Endothelial cell of umbilical vein (primary cell): ENCODE data around the gene SCTR. TPM values are rescaled to one million over a fixed set of nuclear protein-coding genes. Genes with fewer than 3 reads are reported as not detected.

Experiments used
- BruUV-seq: library from RNA; stranded (reverse); fragments of 400-500 nt; replicated peaks from 2 replicates; lab custom pipeline; 2021; lab: Mats Ljungman, UMichigan
- CTCF ChIA-PET: fragments of 300-600, 350-600 bp; sonication (Branson Sonifier 250); formaldehyde crosslinking; loops from one replicate; lab custom pipeline; 2021; ENCODE audit warnings: antibody characterized with exemption, inconsistent platforms; lab: Charles Lee
- POLR2A ChIA-PET: fragments of 300-600, 350-600 bp; sonication (Branson Sonifier 250); formaldehyde crosslinking; loops from one replicate; lab custom pipeline; 2021; ENCODE audit warnings: antibody characterized with exemption, inconsistent platforms; lab: Charles Lee
- DNase-seq: peaks from one replicate; pipeline ENCODE4 v3.0.0-alpha.2; 2011; ENCODE audit warnings: low read depth, low spot score
- FAIRE-seq: peaks from 2 replicates; lab custom pipeline; 2011; peaks lifted over from hg19 to GRCh38; lab: Jason Lieb, UNC
- H2AFZ ChIP-seq: 2 replicates; pipeline ENCODE4 v1.6.0; 2012; ENCODE audit warnings: low read depth, low read length, control low read depth, inconsistent platforms
- H3K27ac ChIP-seq: 2 replicates; pipeline ENCODE4 v1.5.1; 2011; ENCODE audit warnings: low read depth, mild to moderate bottlenecking, control low read depth, low read length, moderate library complexity; ENCODE audit not compliant: insufficient read depth
- H3K27me3 ChIP-seq, 2 experiments: 2 replicates each; pipeline versions ENCODE4 v1.6.0 to v1.6.1; 2011; ENCODE audit warnings: low read length in 2 of 2, mixed read lengths in 1 of 2; ENCODE audit not compliant: control insufficient read depth in 2 of 2, insufficient read depth in 2 of 2
- H3K36me3 ChIP-seq, 2 experiments: 2 replicates in 1 of 2; 3 replicates in 1 of 2; pipeline ENCODE4 v1.5.1; 2011; ENCODE audit warnings: low read length in 2 of 2, mild to moderate bottlenecking in 1 of 2, moderate library complexity in 1 of 2; ENCODE audit not compliant: control insufficient read depth in 2 of 2, insufficient read depth in 2 of 2; ENCODE audit errors: extremely low read depth in 1 of 2
- H3K4me1 ChIP-seq: 3 replicates; pipeline ENCODE4 v1.5.1; 2011; ENCODE audit warnings: mild to moderate bottlenecking, low read length; ENCODE audit not compliant: control insufficient read depth, insufficient read depth; ENCODE audit errors: extremely low read depth
- H3K4me2 ChIP-seq: 2 replicates; pipeline ENCODE4 v1.6.1; 2011; ENCODE audit warnings: low read length, control low read depth, mixed read lengths; ENCODE audit not compliant: insufficient read depth
- H3K4me3 ChIP-seq, 3 experiments: fragments of 200-600 bp in 1 of 3; sonication (generic), shearing (Covaris generic) in 1 of 3; replicated peaks in 1 of 3; 2 replicates each; pipeline ENCODE4 v1.5.1; 2011 to 2016; ENCODE audit warnings: control low read depth in 3 of 3, low read length in 3 of 3, mild to moderate bottlenecking in 2 of 3, inconsistent platforms in 1 of 3, low read depth in 1 of 3, moderate library complexity in 1 of 3; ENCODE audit not compliant: insufficient read depth in 1 of 3
- H3K79me2 ChIP-seq: 2 replicates; pipeline ENCODE4 v1.6.0; 2012; ENCODE audit warnings: low read length, inconsistent platforms; ENCODE audit not compliant: control insufficient read depth, insufficient read depth
- H3K9ac ChIP-seq: replicated peaks from 2 replicates; pipeline ENCODE3; 2011; ENCODE audit warnings: low read length, control low read depth; ENCODE audit not compliant: insufficient read depth; ENCODE audit errors: extremely low read depth
- H3K9me1 ChIP-seq: replicated peaks from 3 replicates; pipeline ENCODE4 v1.6.0; 2011; ENCODE audit warnings: mild to moderate bottlenecking, low read length; ENCODE audit not compliant: control insufficient read depth, insufficient read depth; ENCODE audit errors: extremely low read depth
- H3K9me3 ChIP-seq: replicated peaks from 2 replicates; pipeline ENCODE4 v1.5.1; 2012; ENCODE audit warnings: low read length, inconsistent platforms; ENCODE audit not compliant: control insufficient read depth, insufficient read depth
- H4K20me1 ChIP-seq: replicated peaks from 2 replicates; pipeline ENCODE3; 2011; ENCODE audit warnings: mild to moderate bottlenecking, low read length; ENCODE audit not compliant: control insufficient read depth, insufficient read depth; ENCODE audit errors: extremely low read depth
- EZH2 ChIP-seq: IDR thresholded peaks from 2 replicates; pipeline ENCODE4 v1.6.1; 2012; ENCODE audit warnings: borderline replicate concordance, low read depth, mild to moderate bottlenecking, moderate library complexity, low read length, inconsistent platforms; ENCODE audit not compliant: severe bottlenecking
- FOS ChIP-seq: IDR thresholded peaks from 2 replicates; pipeline ENCODE4 v1.6.1; 2011; ENCODE audit warnings: mild to moderate bottlenecking, low read length, moderate library complexity, borderline replicate concordance; ENCODE audit not compliant: insufficient read depth
- GATA2 ChIP-seq: IDR thresholded peaks from 2 replicates; pipeline ENCODE4 v1.7.0; 2011; ENCODE audit warnings: low read depth, mild to moderate bottlenecking, moderate library complexity, mixed read lengths, low read length; ENCODE audit not compliant: insufficient read length, insufficient read depth
- JUN ChIP-seq: IDR thresholded peaks from 2 replicates; pipeline ENCODE4 v1.6.1; 2011; ENCODE audit warnings: borderline replicate concordance, low read depth; ENCODE audit not compliant: insufficient read length, insufficient read depth
- MAX ChIP-seq: IDR thresholded peaks from 2 replicates; pipeline ENCODE4 v1.6.1; 2011; ENCODE audit not compliant: insufficient read depth, insufficient read length
- MYC ChIP-seq: IDR thresholded peaks from one replicate; pipeline ENCODE4 v1.6.1; 2011; ENCODE audit warnings: mild to moderate bottlenecking, low read depth, low read length
- POLR2A ChIP-seq: IDR thresholded peaks from 2 replicates; pipeline ENCODE4 v1.6.1; 2012; ENCODE audit warnings: low read depth, mild to moderate bottlenecking, control low read depth, low read length
- POLR2AphosphoS5 ChIP-seq: IDR thresholded peaks from 2 replicates; pipeline ENCODE4 v1.6.1; 2012; ENCODE audit warnings: low read depth, mild to moderate bottlenecking, control low read depth, low read length, moderate library complexity; ENCODE audit not compliant: insufficient read depth
- dilution Hi-C: fragments of 300-500 bp; cut with MboI; formaldehyde crosslinking; loops from one replicate; pipeline ENCODE4 v1.15.0; 2019; ENCODE audit warnings: low sequenced_read_pairs; ENCODE audit not compliant: extremely low pct_ligation_motif_present
- intact Hi-C: fragments of 100-400 bp; cut with micrococcal nuclease; formaldehyde crosslinking; loops from one replicate; pipeline ENCODE4 v1.10.0; 2022
- polyA plus RNA-seq, 4 experiments: library from polyadenylated mRNA; depleted of rRNA in 3 of 4; stranded (reverse) in 3 of 4; unstranded in 1 of 4; fragments of >200 nt; gene quantifications; 2 replicates each; pipeline versions ENCODE4 v1.2.1 to v1.2.3, GENCODE V29; 2011 to 2012; ENCODE audit warnings: missing spikeins in 1 of 4
- total RNA-seq: library from RNA; stranded (reverse); gene quantifications from 2 replicates; pipeline ENCODE4 v1.2.3, GENCODE V29; 2021
- TF ChIP-seq, protein P1 (sequence below), 2 donors: IDR thresholded peaks; 1 replicate in 1 of 2; 2 replicates in 1 of 2; pipeline ENCODE4 v1.5.1; 2011; ENCODE audit warnings: low read length in 2 of 2, mild to moderate bottlenecking in 2 of 2, moderate library complexity in 2 of 2, control low read depth in 1 of 2, inconsistent platforms in 1 of 2, low read depth in 1 of 2; ENCODE audit not compliant: insufficient read depth in 1 of 2; ENCODE audit errors: extremely low read depth in 1 of 2

The SCTR gene
- total and polyA plus RNA-seq, 2 donors (not counting 3 experiments of a cell fraction or from before 2014, with no cell fraction given) = not detected

DNA sequence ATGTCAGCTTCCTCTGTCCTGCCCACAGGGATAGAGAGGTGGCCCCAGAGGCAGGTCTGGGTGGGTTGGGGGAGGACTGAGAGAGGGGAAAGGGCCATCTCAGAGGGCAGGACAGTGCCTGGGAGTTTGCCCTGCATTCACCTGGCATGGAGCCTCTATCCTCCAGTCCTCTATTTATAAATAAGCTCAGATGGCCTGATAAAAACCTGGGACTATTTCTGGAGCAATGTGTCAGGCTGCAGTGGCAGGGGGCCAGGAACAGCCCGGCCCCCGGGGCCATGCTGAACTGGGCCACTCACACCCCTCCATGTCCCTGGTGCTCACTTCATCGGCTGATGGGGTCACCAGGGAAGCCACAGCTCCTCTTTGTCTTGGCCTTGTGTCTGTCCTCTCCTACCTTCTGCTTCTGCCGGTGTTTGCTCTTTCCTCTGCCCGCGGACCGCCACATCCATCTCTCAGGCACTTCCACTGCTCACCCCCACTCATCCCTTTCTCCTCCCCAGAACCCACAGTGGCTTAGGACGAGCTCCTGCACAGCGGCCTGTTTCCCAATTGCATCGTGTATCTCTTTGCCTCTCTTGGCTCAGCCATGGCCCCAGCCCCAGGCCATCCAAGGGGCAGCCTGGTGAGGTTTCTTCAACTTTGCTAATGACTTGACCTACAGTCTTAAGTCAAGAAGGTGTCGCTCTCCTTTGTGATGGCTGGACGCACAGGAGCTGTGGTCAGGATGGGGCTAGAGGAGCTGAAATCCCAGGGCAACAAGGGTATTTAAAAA is 38.8 kb downstream of the SCTR start:
- no peaks in the 10 kb centered on the region for H3K79me2 ChIP-seq
- DNase-seq (no peak), FAIRE-seq (no peak)
- no peaks in the 10 kb centered on the region for H3K36me3 ChIP-seq
- H3K9me1 ChIP-seq = no peaks in the 10 kb centered on the region
- no peaks in the 10 kb centered on the region for H3K4me1 ChIP-seq
- H3K9ac ChIP-seq = no peak overlapping the region
- H3K9me3 ChIP-seq = no peaks in the 10 kb centered on the region
- intact Hi-C loops (no loop called here), dilution Hi-C loops (no loop called here)
- H3K27me3 ChIP-seq = peaks cover 0 to 1% of the 10 kb centered on the region in 2 experiments
- H3K4me3 ChIP-seq = no peak overlapping the region
- no peaks in the 10 kb centered on the region for H4K20me1 ChIP-seq
- H3K4me2 ChIP-seq = no peak overlapping the region
- no TSS peak for BruUV-seq
- TF ChIP-seq MAX = no peak
- no peak overlapping the region for H2AFZ ChIP-seq
- ChIA-PET POLR2A (no interaction called here), CTCF (interaction anchor here (3.2 kb wide), 1 partner anchor 8 kb away, joined by 31 read pairs; no protein-coding TSS in a partner anchor)
- no peak overlapping the region for H3K27ac ChIP-seq

DNA sequence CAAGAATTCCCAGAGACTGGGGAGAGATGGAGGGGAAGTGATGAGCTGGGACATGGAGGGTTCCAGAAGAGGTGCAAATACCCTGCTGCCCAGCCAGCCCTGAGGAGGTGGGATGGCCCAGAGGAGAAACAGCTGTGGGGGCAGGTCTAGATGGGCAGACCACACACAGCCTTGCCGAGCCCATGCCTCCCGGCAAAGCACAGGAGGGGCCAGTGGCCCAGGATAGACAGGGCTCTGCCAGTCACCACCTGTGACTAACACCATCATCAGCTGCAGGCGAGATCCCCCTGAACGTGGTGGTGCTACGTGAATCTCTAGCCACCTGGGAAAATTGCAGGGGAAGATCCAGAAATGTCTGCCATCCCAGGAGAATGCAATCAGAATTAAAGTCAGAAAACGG is 39.4 kb downstream of the SCTR start:
- no TSS peak for BruUV-seq
- CTCF ChIA-PET = interaction anchor here (3.2 kb wide), 1 partner anchor 8 kb away, joined by 31 read pairs; no protein-coding TSS in a partner anchor
- POLR2A ChIA-PET = no interaction called here
- Histone ChIP-seq H3K79me2 (no peaks in the 10 kb centered on the region), H3K4me3 (no peak overlapping the region), H2AFZ (no peak overlapping the region), H3K4me2 (no peak overlapping the region), H3K27me3 (peaks cover 0 to 1% of the 10 kb centered on the region in 2 experiments), H3K9me3 (no peaks in the 10 kb centered on the region), H3K36me3 (no peaks in the 10 kb centered on the region), H4K20me1 (no peaks in the 10 kb centered on the region), H3K27ac (no peak overlapping the region), H3K4me1 (no peaks in the 10 kb centered on the region), H3K9ac (no peak overlapping the region), H3K9me1 (no peaks in the 10 kb centered on the region)
- no peak for DNase-seq
- intact Hi-C loops (no loop called here), dilution Hi-C loops (no loop called here)
- no peak for FAIRE-seq
- no peak for TF ChIP-seq POLR2A
- TF ChIP-seq GATA2 = no peak
- no peak for TF ChIP-seq MAX
- TF ChIP-seq, protein P1, sequence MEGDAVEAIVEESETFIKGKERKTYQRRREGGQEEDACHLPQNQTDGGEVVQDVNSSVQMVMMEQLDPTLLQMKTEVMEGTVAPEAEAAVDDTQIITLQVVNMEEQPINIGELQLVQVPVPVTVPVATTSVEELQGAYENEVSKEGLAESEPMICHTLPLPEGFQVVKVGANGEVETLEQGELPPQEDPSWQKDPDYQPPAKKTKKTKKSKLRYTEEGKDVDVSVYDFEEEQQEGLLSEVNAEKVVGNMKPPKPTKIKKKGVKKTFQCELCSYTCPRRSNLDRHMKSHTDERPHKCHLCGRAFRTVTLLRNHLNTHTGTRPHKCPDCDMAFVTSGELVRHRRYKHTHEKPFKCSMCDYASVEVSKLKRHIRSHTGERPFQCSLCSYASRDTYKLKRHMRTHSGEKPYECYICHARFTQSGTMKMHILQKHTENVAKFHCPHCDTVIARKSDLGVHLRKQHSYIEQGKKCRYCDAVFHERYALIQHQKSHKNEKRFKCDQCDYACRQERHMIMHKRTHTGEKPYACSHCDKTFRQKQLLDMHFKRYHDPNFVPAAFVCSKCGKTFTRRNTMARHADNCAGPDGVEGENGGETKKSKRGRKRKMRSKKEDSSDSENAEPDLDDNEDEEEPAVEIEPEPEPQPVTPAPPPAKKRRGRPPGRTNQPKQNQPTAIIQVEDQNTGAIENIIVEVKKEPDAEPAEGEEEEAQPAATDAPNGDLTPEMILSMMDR (IDR thresholded peaks at IDR 0.05; ENCODE audit: extremely low read depth in 1 of 2, insufficient read depth in 1 of 2, low read depth in 1 of 2, low read length in 2 of 2) = no peak
- no peak for TF ChIP-seq JUN
- no peak for TF ChIP-seq FOS
- no peak for TF ChIP-seq MYC
- no peak for TF ChIP-seq POLR2AphosphoS5
- no peak for TF ChIP-seq EZH2
